MG63 (cell line): ENCODE results near the gene DTNB. TPM values are rescaled to one million over a fixed set of nuclear protein-coding genes. Genes with fewer than 3 reads are reported as not detected.

ENCODE experiments used
- DNase-seq: peaks from one replicate; pipeline ENCODE4 v3.0.0-alpha.2; 2020
- H3K27me3 ChIP-seq: fragments of 250-450 bp; sonication (Bioruptor Pico); 2 replicates; pipeline ENCODE4 v1.5.1; 2020; ENCODE audit warnings: mild to moderate bottlenecking, moderate library complexity
- H3K36me3 ChIP-seq: fragments of 250-450 bp; sonication (Bioruptor Pico); 2 replicates; pipeline ENCODE4 v1.5.1; 2020; ENCODE audit warnings: mild to moderate bottlenecking, moderate library complexity
- H3K4me3 ChIP-seq: fragments of 250-450 bp; sonication (Bioruptor Pico); 2 replicates; pipeline ENCODE4 v1.5.1; 2020; ENCODE audit warnings: mild to moderate bottlenecking, moderate library complexity
- H3K9me3 ChIP-seq: fragments of 250-450 bp; sonication (Bioruptor Pico); 2 replicates; pipeline ENCODE4 v1.5.1; 2020; ENCODE audit warnings: mild to moderate bottlenecking, moderate library complexity
- total RNA-seq: library from RNA; depleted of rRNA; stranded (reverse); fragments of >200 nt; shearing (Covaris generic); gene quantifications from 2 replicates; pipeline ENCODE4 v1.2.3, GENCODE V29; 2014; ENCODE audit warnings: low replicate concordance

Gene DTNB
- total RNA-seq, 1 experiment from 2014 or later = 8.2 TPM

GRCh38 chr2:25339211-25339674 is 334.1 kb downstream of the DTNB start:
- no peak for DNase-seq
- H3K36me3 ChIP-seq = no peaks in the 10 kb centered on the region
- H3K9me3 ChIP-seq = no peaks in the 10 kb centered on the region
- H3K4me3 ChIP-seq = no peak overlapping the region
- no peaks in the 10 kb centered on the region for H3K27me3 ChIP-seq

GRCh38 chr2:25338401-25338800 is 335.0 kb downstream of the DTNB start:
- H3K36me3 ChIP-seq = no peaks in the 10 kb centered on the region
- no peak for DNase-seq
- no peaks in the 10 kb centered on the region for H3K9me3 ChIP-seq
- no peak overlapping the region for H3K4me3 ChIP-seq
- H3K27me3 ChIP-seq = no peaks in the 10 kb centered on the region

GRCh38 chr2:25337891-25338290 is 335.5 kb downstream of the DTNB start:
- DNase-seq = no peak
- H3K9me3 ChIP-seq = no peaks in the 10 kb centered on the region
- H3K4me3 ChIP-seq = no peak overlapping the region
- no peaks in the 10 kb centered on the region for H3K36me3 ChIP-seq
- no peaks in the 10 kb centered on the region for H3K27me3 ChIP-seq

- no peak for DNase-seq
- Histone ChIP-seq H3K9me3 (no peaks in the 10 kb centered on the region), H3K27me3 (no peaks in the 10 kb centered on the region)
These were observed 336.1 kb downstream of the DTNB start for GRCh38 chr2:25337276-25337675.

GRCh38 chr2:25336383-25336841 is 337.0 kb downstream of the DTNB start:
- Histone ChIP-seq H3K36me3 (no peaks in the 10 kb centered on the region), H3K27me3 (no peaks in the 10 kb centered on the region), H3K4me3 (no peak overlapping the region), H3K9me3 (no peaks in the 10 kb centered on the region)
- no peak for DNase-seq

More at GRCh38 chr2:25337276-25337675, 336.1 kb downstream of the DTNB start:
- Histone ChIP-seq H3K36me3 (no peaks in the 10 kb centered on the region), H3K4me3 (no peak overlapping the region)

- no peak for DNase-seq
- H3K9me3 ChIP-seq = no peaks in the 10 kb centered on the region
- no peaks in the 10 kb centered on the region for H3K36me3 ChIP-seq
- no peaks in the 10 kb centered on the region for H3K27me3 ChIP-seq
- no peak overlapping the region for H3K4me3 ChIP-seq
These were observed 337.4 kb downstream of the DTNB start for GRCh38 chr2:25335971-25336370.

- Histone ChIP-seq H3K27me3 (no peaks in the 10 kb centered on the region), H3K9me3 (no peaks in the 10 kb centered on the region), H3K36me3 (no peaks in the 10 kb centered on the region), H3K4me3 (no peak overlapping the region)
- no peak for DNase-seq
These were observed 338.2 kb downstream of the DTNB start for GRCh38 chr2:25335204-25335603.

GRCh38 chr2:25334482-25334881 is 338.9 kb downstream of the DTNB start:
- H3K36me3 ChIP-seq = no peaks in the 10 kb centered on the region
- DNase-seq = no peak
- H3K27me3 ChIP-seq = no peaks in the 10 kb centered on the region
- no peak overlapping the region for H3K4me3 ChIP-seq
- no peaks in the 10 kb centered on the region for H3K9me3 ChIP-seq

- H3K9me3 ChIP-seq = no peaks in the 10 kb centered on the region
- no peaks in the 10 kb centered on the region for H3K36me3 ChIP-seq
- no peak overlapping the region for H3K4me3 ChIP-seq
- H3K27me3 ChIP-seq = no peaks in the 10 kb centered on the region
- DNase-seq = no peak
These were observed 339.4 kb downstream of the DTNB start for GRCh38 chr2:25333981-25334380.

- Histone ChIP-seq H3K9me3 (peaks cover 4% of the 10 kb centered on the region; the same call in 1 of the 2 replicates), H3K4me3 (no peak overlapping the region), H3K27me3 (no peaks in the 10 kb centered on the region), H3K36me3 (peaks cover 1% of the 10 kb centered on the region; the same call in 1 of the 2 replicates)
- no peak for DNase-seq
These were observed 340.8 kb downstream of the DTNB start for GRCh38 chr2:25332571-25332970.

- Histone ChIP-seq H3K27me3 (no peaks in the 10 kb centered on the region), H3K36me3 (peaks cover 8% of the 10 kb centered on the region; the same call in 1 of the 2 replicates), H3K9me3 (peaks cover 5% of the 10 kb centered on the region; the same call in 1 of the 2 replicates), H3K4me3 (no peak overlapping the region)
- DNase-seq = no peak
These were observed 341.6 kb downstream of the DTNB start for GRCh38 chr2:25331686-25332365.

GRCh38 chr2:25330937-25331336 is 342.4 kb downstream of the DTNB start:
- no peak for DNase-seq
- Histone ChIP-seq H3K27me3 (no peaks in the 10 kb centered on the region), H3K9me3 (peaks cover 5% of the 10 kb centered on the region; the same call in 1 of the 2 replicates), H3K4me3 (no peak overlapping the region), H3K36me3 (peaks cover 12% of the 10 kb centered on the region; the same call in 1 of the 2 replicates)

- Histone ChIP-seq H3K36me3 (peaks cover 12% of the 10 kb centered on the region; the same call in 1 of the 2 replicates), H3K4me3 (no peak overlapping the region), H3K9me3 (peaks cover 5% of the 10 kb centered on the region; the same call in 1 of the 2 replicates), H3K27me3 (no peaks in the 10 kb centered on the region)
- DNase-seq = no peak
These were observed 343.1 kb downstream of the DTNB start for GRCh38 chr2:25330273-25330672.

GRCh38 chr2:25328152-25329085 is 345.0 kb downstream of the DTNB start:
- DNase-seq = no peak
- H3K9me3 ChIP-seq = peaks cover 5% of the 10 kb centered on the region; the same call in 1 of the 2 replicates
- peaks cover 12% of the 10 kb centered on the region; the same call in 1 of the 2 replicates for H3K36me3 ChIP-seq
- H3K4me3 ChIP-seq = no peak overlapping the region
- H3K27me3 ChIP-seq = no peaks in the 10 kb centered on the region
